ENCODE measurements around the gene HAAO.

DNA sequence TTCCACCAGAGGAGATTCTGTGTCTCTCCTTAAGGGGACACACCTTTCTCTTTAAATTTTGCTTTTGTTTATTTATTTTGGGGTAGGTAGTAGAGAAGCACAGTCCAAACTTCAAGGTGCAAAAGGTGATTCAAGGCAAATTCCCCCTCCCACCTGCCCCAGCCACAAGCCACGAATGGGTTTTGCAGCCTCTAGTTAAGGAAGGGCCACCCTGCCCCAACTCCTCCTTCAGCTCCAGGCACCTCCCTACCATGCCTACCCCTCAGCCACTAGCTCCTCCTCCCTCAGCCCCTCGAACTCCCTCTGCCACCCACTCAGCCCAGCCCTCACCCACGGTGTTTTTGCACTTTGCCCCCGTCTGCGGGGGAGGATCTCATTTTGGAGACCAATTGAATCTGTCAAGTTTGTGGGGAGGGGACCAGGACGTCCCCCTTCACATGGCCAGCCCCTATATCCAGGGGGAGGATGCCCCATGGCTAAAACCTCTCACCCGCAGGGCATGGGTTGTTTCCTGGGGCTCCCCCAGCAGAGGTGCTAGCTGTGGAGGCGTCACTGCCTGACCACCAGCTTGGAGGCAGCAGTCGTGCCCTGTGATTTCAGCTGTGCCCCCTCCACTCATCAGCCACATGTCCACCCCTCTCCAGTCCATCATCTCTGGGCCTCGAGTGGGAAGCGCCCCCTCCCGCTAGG is 4.5 kb downstream of the HAAO start:
- TF ChIP-seq, protein P1, sequence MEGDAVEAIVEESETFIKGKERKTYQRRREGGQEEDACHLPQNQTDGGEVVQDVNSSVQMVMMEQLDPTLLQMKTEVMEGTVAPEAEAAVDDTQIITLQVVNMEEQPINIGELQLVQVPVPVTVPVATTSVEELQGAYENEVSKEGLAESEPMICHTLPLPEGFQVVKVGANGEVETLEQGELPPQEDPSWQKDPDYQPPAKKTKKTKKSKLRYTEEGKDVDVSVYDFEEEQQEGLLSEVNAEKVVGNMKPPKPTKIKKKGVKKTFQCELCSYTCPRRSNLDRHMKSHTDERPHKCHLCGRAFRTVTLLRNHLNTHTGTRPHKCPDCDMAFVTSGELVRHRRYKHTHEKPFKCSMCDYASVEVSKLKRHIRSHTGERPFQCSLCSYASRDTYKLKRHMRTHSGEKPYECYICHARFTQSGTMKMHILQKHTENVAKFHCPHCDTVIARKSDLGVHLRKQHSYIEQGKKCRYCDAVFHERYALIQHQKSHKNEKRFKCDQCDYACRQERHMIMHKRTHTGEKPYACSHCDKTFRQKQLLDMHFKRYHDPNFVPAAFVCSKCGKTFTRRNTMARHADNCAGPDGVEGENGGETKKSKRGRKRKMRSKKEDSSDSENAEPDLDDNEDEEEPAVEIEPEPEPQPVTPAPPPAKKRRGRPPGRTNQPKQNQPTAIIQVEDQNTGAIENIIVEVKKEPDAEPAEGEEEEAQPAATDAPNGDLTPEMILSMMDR (IDR thresholded peaks at IDR 0.05; ENCODE audit: extremely low read depth in 1 of 2, insufficient read depth in 1 of 2, low read depth in 1 of 2, low read length in 2 of 2), result no peak
- no peak for TF ChIP-seq MYC (IDR thresholded peaks at IDR 0.05; ENCODE audit: low read depth, low read length)
- no peak for TF ChIP-seq POLR2A (IDR thresholded peaks at IDR 0.05; ENCODE audit: low read depth, low read length)
- TF ChIP-seq EZH2 (IDR thresholded peaks at IDR 0.05; ENCODE audit: borderline replicate concordance, low read depth, low read length, severe bottlenecking), result no peak
- TF ChIP-seq JUN (IDR thresholded peaks at IDR 0.05; ENCODE audit: borderline replicate concordance, insufficient read depth, insufficient read length, low read depth), result no peak
- TF ChIP-seq FOS (IDR thresholded peaks at IDR 0.05; ENCODE audit: borderline replicate concordance, insufficient read depth, low read length), result no peak
- TF ChIP-seq GATA2 (IDR thresholded peaks at IDR 0.05; ENCODE audit: insufficient read depth, insufficient read length, low read depth, low read length), result no peak
- TF ChIP-seq POLR2AphosphoS5 (IDR thresholded peaks at IDR 0.05; ENCODE audit: insufficient read depth, low read depth, low read length), result no peak
- TF ChIP-seq, protein P2, sequence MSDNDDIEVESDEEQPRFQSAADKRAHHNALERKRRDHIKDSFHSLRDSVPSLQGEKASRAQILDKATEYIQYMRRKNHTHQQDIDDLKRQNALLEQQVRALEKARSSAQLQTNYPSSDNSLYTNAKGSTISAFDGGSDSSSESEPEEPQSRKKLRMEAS (IDR thresholded peaks at IDR 0.05; ENCODE audit: insufficient read depth, insufficient read length), result no peak
